ENCODE data around the gene NECTIN1.
A peak's percentile ranks its signal among the peaks of the same experiment; 100 is the strongest.

DNA sequence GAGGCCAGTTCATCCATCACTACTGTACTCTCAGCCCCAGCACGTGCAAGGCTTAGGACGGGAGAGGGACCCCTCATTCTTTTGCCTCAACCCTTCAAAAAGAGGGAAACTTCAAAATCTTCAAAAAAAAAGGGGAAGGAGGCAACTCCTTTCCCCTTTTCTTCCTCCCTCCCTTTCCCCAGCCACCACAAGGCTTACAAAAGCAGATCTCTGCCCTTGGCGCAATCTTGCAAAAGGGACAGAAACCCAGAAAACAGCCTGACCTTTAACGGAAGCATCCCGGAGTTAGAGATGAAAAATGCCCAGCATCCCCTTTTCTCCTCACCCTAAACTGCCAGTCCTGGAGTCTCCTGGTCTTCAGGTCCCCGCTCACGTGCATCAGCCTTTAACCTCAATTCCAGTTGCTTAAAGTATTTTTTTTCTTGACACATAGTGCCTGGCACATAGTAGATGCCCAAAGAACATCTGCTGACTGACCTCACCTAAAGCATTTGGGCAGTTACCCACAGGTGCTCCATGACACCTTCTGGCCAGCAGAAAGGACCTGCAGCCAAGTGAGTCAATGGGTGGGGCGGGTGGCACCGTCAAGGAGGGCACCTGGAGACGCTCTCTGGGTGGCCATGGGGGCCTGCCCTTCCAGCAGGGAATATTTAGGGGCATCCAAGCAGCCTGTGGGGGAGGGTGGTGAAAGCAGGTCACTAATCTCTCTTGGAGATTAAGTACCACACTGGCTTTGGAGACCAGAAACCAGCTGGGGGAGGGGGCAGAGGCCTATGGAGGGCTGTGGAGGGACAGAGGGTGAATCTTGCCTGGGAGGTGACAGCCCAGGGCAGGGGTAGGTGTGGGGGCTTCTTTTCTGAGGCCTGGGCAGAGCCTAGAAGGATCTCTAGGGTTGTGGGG is 16.3 kb downstream of the NECTIN1 start:
- TF ChIP-seq, protein P1, sequence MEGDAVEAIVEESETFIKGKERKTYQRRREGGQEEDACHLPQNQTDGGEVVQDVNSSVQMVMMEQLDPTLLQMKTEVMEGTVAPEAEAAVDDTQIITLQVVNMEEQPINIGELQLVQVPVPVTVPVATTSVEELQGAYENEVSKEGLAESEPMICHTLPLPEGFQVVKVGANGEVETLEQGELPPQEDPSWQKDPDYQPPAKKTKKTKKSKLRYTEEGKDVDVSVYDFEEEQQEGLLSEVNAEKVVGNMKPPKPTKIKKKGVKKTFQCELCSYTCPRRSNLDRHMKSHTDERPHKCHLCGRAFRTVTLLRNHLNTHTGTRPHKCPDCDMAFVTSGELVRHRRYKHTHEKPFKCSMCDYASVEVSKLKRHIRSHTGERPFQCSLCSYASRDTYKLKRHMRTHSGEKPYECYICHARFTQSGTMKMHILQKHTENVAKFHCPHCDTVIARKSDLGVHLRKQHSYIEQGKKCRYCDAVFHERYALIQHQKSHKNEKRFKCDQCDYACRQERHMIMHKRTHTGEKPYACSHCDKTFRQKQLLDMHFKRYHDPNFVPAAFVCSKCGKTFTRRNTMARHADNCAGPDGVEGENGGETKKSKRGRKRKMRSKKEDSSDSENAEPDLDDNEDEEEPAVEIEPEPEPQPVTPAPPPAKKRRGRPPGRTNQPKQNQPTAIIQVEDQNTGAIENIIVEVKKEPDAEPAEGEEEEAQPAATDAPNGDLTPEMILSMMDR (conservative IDR thresholded peaks at IDR 0.05 in 1 of 2, IDR thresholded peaks at IDR 0.05 in 1 of 2; ENCODE audit: extremely low read depth in 1 of 2, insufficient read depth in 1 of 2, low read depth in 1 of 2, low read length in 2 of 2), result peak in 1 of 2 donors; percentile 13
- TF ChIP-seq EZH2 (IDR thresholded peaks at IDR 0.05; ENCODE audit: borderline replicate concordance, low read length), result no peak
